ENCODE measurements around the gene MMAA. TPM values are rescaled to one million over a fixed set of nuclear protein-coding genes. Genes with fewer than 3 reads are reported as not detected.
A peak's percentile ranks its signal among the peaks of the same experiment; 100 is the strongest.

The MMAA gene
- total RNA-seq, 1 donor, result 4.3 TPM

GRCh38 chr4:145670422-145670821, 51.2 kb downstream of the MMAA start:
- H2AFZ ChIP-seq (ENCODE audit: low read length), result no peak overlapping the region
- H3K4me2 ChIP-seq (ENCODE audit: insufficient read depth, low read length), result no peak overlapping the region
- DNase-seq (ENCODE audit: insufficient read length, low spot score, missing footprints), result peak; percentile 23
- no peak for TF ChIP-seq CTCF (IDR thresholded peaks at IDR 0.05; ENCODE audit: extremely low read depth, low read depth, low read length)
- H3K4me1 ChIP-seq (ENCODE audit: insufficient read depth, low read length), result no peaks in the 10 kb centered on the region
- no peak overlapping the region for H3K4me3 ChIP-seq (ENCODE audit: insufficient read depth, low read length)
- no peaks in the 10 kb centered on the region for H3K27me3 ChIP-seq (ENCODE audit: insufficient read depth, low read length)
- H3K79me2 ChIP-seq (ENCODE audit: insufficient read depth, low read length), result no peaks in the 10 kb centered on the region
- H4K20me1 ChIP-seq (ENCODE audit: insufficient read depth, low read length), result no peaks in the 10 kb centered on the region
- no peaks in the 10 kb centered on the region for H3K9me3 ChIP-seq (ENCODE audit: low read depth, low read length)
- H3K27ac ChIP-seq (ENCODE audit: low read depth, low read length), result no peak overlapping the region
- no peaks in the 10 kb centered on the region for H3K36me3 ChIP-seq (ENCODE audit: insufficient read depth, low read length)

- Histone ChIP-seq H3K9me3 (ENCODE audit: low read depth, low read length) (no peaks in the 10 kb centered on the region), H4K20me1 (ENCODE audit: insufficient read depth, low read length) (no peaks in the 10 kb centered on the region), H3K79me2 (ENCODE audit: insufficient read depth, low read length) (no peaks in the 10 kb centered on the region), H3K27me3 (ENCODE audit: insufficient read depth, low read length) (no peaks in the 10 kb centered on the region), H3K27ac (ENCODE audit: low read depth, low read length) (peak overlapping the region; percentile 56), H3K36me3 (ENCODE audit: insufficient read depth, low read length) (no peaks in the 10 kb centered on the region), H2AFZ (ENCODE audit: low read length) (no peak overlapping the region), H3K4me1 (ENCODE audit: insufficient read depth, low read length) (peaks cover 20% of the 10 kb centered on the region), H3K4me2 (ENCODE audit: insufficient read depth, low read length) (peak overlapping the region; percentile 70), H3K4me3 (ENCODE audit: insufficient read depth, low read length) (no peak overlapping the region)
- DNase-seq (ENCODE audit: insufficient read length, low spot score, missing footprints), result peak; percentile 86
- TF ChIP-seq CTCF (IDR thresholded peaks at IDR 0.05; ENCODE audit: extremely low read depth, low read depth, low read length), result no peak
Measured at GRCh38 chr4:145679520-145679919, 60.3 kb downstream of the MMAA start.

- no peaks in the 10 kb centered on the region for H3K27me3 ChIP-seq (ENCODE audit: insufficient read depth, low read length)
- peak within 1 kb of the TSS; percentile 18 for H3K4me3 ChIP-seq (ENCODE audit: insufficient read depth, low read length)
- H3K4me1 ChIP-seq (ENCODE audit: insufficient read depth, low read length), result peaks cover 20% of the 10 kb centered on the region
- no peaks in the 10 kb centered on the region for H3K79me2 ChIP-seq (ENCODE audit: insufficient read depth, low read length)
- H4K20me1 ChIP-seq (ENCODE audit: insufficient read depth, low read length), result no peaks in the 10 kb centered on the region
- peak within 1 kb of the TSS; percentile 70 for H3K4me2 ChIP-seq (ENCODE audit: insufficient read depth, low read length)
- no peaks in the 10 kb centered on the region for H3K36me3 ChIP-seq (ENCODE audit: insufficient read depth, low read length)
- H3K9me3 ChIP-seq (ENCODE audit: low read depth, low read length), result no peaks in the 10 kb centered on the region
- H2AFZ ChIP-seq (ENCODE audit: low read length), result peak within 1 kb of the TSS; percentile 58
- TF ChIP-seq CTCF (IDR thresholded peaks at IDR 0.05; ENCODE audit: extremely low read depth, low read depth, low read length), result no peak
- peak; percentile 58 for DNase-seq (ENCODE audit: insufficient read length, low spot score, missing footprints)
- peak within 1 kb of the TSS; percentile 56 for H3K27ac ChIP-seq (ENCODE audit: low read depth, low read length)
Measured at GRCh38 chr4:145679991-145680455, 60.8 kb downstream of the MMAA start, which contains the start of gene C4orf51. C4orf51 (plus strand) TSS chr4:145680146; CDS start chr4:145680204, 58 bp downstream.

- no peak for DNase-seq (ENCODE audit: insufficient read length, low spot score, missing footprints)
- no peak overlapping the region for H3K4me2 ChIP-seq (ENCODE audit: insufficient read depth, low read length)
- no peaks in the 10 kb centered on the region for H3K79me2 ChIP-seq (ENCODE audit: insufficient read depth, low read length)
- no peak overlapping the region for H3K4me3 ChIP-seq (ENCODE audit: insufficient read depth, low read length)
- H3K27ac ChIP-seq (ENCODE audit: low read depth, low read length), result peak overlapping the region; percentile 56
- no peak overlapping the region for H2AFZ ChIP-seq (ENCODE audit: low read length)
- no peaks in the 10 kb centered on the region for H3K27me3 ChIP-seq (ENCODE audit: insufficient read depth, low read length)
- H4K20me1 ChIP-seq (ENCODE audit: insufficient read depth, low read length), result no peaks in the 10 kb centered on the region
- H3K36me3 ChIP-seq (ENCODE audit: insufficient read depth, low read length), result no peaks in the 10 kb centered on the region
- H3K9me3 ChIP-seq (ENCODE audit: low read depth, low read length), result no peaks in the 10 kb centered on the region
- peaks cover 20% of the 10 kb centered on the region for H3K4me1 ChIP-seq (ENCODE audit: insufficient read depth, low read length)
- TF ChIP-seq CTCF (IDR thresholded peaks at IDR 0.05; ENCODE audit: extremely low read depth, low read depth, low read length), result no peak
Measured at GRCh38 chr4:145680902-145681301, 61.7 kb downstream of the MMAA start.

Data from osteoblast (primary cell).